HepG2 (cell line): Measurements from ENCODE around the gene ZNF740. TPM values are rescaled to one million over a fixed set of nuclear protein-coding genes. Genes with fewer than 3 reads are reported as not detected.

Experiments
- ATAC-seq: fragments of 200-7000 bp; cut with Tn5 transposase; 3 replicates; pipeline ENCODE4 v1.9.1; 2020; ENCODE audit warnings: mild to moderate bottlenecking, moderate library complexity
- BruUV-seq: library from RNA; stranded (reverse); fragments of 400-500 nt; replicated peaks from 2 replicates; lab custom pipeline; 2021; lab: Mats Ljungman, UMichigan
- CTCF ChIA-PET: fragments of 300-600 bp; formaldehyde crosslinking; extraction: SDS; loops from one replicate; lab custom pipeline; 2021; ENCODE audit warnings: low total read pairs, inconsistent platforms, low intra/inter-chr PET ratio; lab: Yijun Ruan, JAX
- POLR2A ChIA-PET: fragments of 350-600 bp; sonication (Branson Sonifier 250); formaldehyde crosslinking; loops from one replicate; lab custom pipeline; 2020; ENCODE audit warnings: antibody characterized with exemption, inconsistent platforms; lab: Yijun Ruan, JAX
- DNase-seq: peaks from one replicate; pipeline ENCODE4 v3.0.0-alpha.2; 2015; ENCODE audit warnings: low spot score
- FAIRE-seq: peaks from 3 replicates; lab custom pipeline; 2011; peaks lifted over from hg19 to GRCh38; lab: Jason Lieb, UNC
- H2AFZ ChIP-seq: one replicate; pipeline ENCODE4 v1.6.1; 2011; ENCODE audit warnings: low read length, inconsistent platforms
- H3K27ac ChIP-seq: fragments of 300-600 bp; 3 replicates; pipeline ENCODE4 v1.8.0; 2011; ENCODE audit warnings: mixed run types, mild to moderate bottlenecking, mixed read lengths, low read length, inconsistent platforms; ENCODE audit not compliant: insufficient read depth; ENCODE audit errors: extremely low read length
- H3K27me3 ChIP-seq, 2 experiments: fragments of 200-600 bp in 1 of 2; 2 replicates in 1 of 2; 3 replicates in 1 of 2; pipeline versions ENCODE4 v1.6.0 to v1.8.0; 2011; ENCODE audit warnings: low read length in 2 of 2, mild to moderate bottlenecking in 2 of 2, moderate library complexity in 2 of 2, inconsistent platforms in 1 of 2; ENCODE audit not compliant: insufficient read depth in 2 of 2, control insufficient read depth in 1 of 2
- H3K36me3 ChIP-seq, 2 experiments: fragments of 200-600 bp in 1 of 2; replicated peaks in 1 of 2; 2 replicates in 1 of 2; 3 replicates in 1 of 2; pipeline versions ENCODE4 v1.5.1 to v1.8.0; 2011; ENCODE audit warnings: low read length in 2 of 2, inconsistent platforms in 1 of 2; ENCODE audit not compliant: insufficient read depth in 2 of 2, control insufficient read depth in 1 of 2
- H3K4me1 ChIP-seq: 2 replicates; pipeline ENCODE4 v1.5.1; 2012; ENCODE audit warnings: low read length, inconsistent platforms; ENCODE audit not compliant: insufficient read depth
- H3K4me2 ChIP-seq: 2 replicates; pipeline ENCODE4 v1.6.0; 2011; ENCODE audit warnings: low read depth, low read length, inconsistent platforms
- H3K4me3 ChIP-seq, 3 experiments: fragments of 200-600 bp in 1 of 3; sonication (generic), shearing (Covaris generic) in 1 of 3; replicated peaks in 1 of 3; 2 replicates each; pipeline ENCODE4 v1.5.1; 2011 to 2016; ENCODE audit warnings: low read length in 3 of 3, inconsistent platforms in 2 of 3, low read depth in 2 of 3, mild to moderate bottlenecking in 2 of 3, control low read depth in 1 of 3, mixed read lengths in 1 of 3; ENCODE audit not compliant: insufficient read depth in 1 of 3
- H3K79me2 ChIP-seq: one replicate; pipeline ENCODE4 v1.6.1; 2011; ENCODE audit warnings: low read length, inconsistent platforms; ENCODE audit not compliant: insufficient read depth
- H3K9ac ChIP-seq: 2 replicates; pipeline ENCODE4 v1.6.0; 2011; ENCODE audit warnings: mild to moderate bottlenecking, low read depth, low read length, inconsistent platforms; ENCODE audit not compliant: insufficient read depth
- H3K9me3 ChIP-seq: 2 replicates; pipeline ENCODE4 v1.5.1; 2012; ENCODE audit warnings: mild to moderate bottlenecking, low read length
- H4K20me1 ChIP-seq: 2 replicates; pipeline ENCODE4 v1.6.0; 2011; ENCODE audit warnings: inconsistent platforms, mild to moderate bottlenecking, low read length, moderate library complexity; ENCODE audit not compliant: insufficient read depth
- CENPX ChIP-seq: sonication (generic); formaldehyde crosslinking; IDR thresholded peaks from 2 replicates; pipeline ENCODE4 v1.9.0; 2021; ENCODE audit warnings: mild to moderate bottlenecking, missing genetic modification reagents, moderate library complexity
- HCFC1 ChIP-seq: fragments of 150-350 bp; IDR thresholded peaks from 2 replicates; pipeline ENCODE4 v1.6.1; 2014; ENCODE audit warnings: low read depth, low read length
- HNRNPL ChIP-seq: fragments of 200-400 bp; formaldehyde crosslinking; IDR thresholded peaks from 2 replicates; pipeline ENCODE4 v1.6.1; 2017; ENCODE audit warnings: mild to moderate bottlenecking, low read depth, low read length
- PRPF4 ChIP-seq: fragments of 200-400 bp; formaldehyde crosslinking; IDR thresholded peaks from 2 replicates; pipeline ENCODE4 v1.6.1; 2016; ENCODE audit warnings: low read length, low read depth; ENCODE audit not compliant: poor library complexity, severe bottlenecking
- THAP7 ChIP-seq: sonication (generic); formaldehyde crosslinking; IDR thresholded peaks from 2 replicates; pipeline ENCODE4 v1.8.1; 2023; ENCODE audit warnings: mild to moderate bottlenecking, missing genetic modification reagents
- YY1 ChIP-seq: IDR thresholded peaks from 2 replicates; pipeline ENCODE4 v1.6.1; 2011; ENCODE audit warnings: low read length, low read depth, moderate library complexity, mild to moderate bottlenecking; ENCODE audit not compliant: insufficient read depth, insufficient replicate concordance
- ZNF10 ChIP-seq: sonication (generic); formaldehyde crosslinking; IDR thresholded peaks from 2 replicates; pipeline ENCODE4 v1.4.0; 2020; ENCODE audit warnings: mild to moderate bottlenecking, low read depth, missing genetic modification reagents, borderline replicate concordance
- ZNF124 ChIP-seq: sonication (generic); formaldehyde crosslinking; IDR thresholded peaks from 2 replicates; pipeline ENCODE4 v1.4.0; 2020; ENCODE audit warnings: missing genetic modification reagents
- ZNF205 ChIP-seq: IDR thresholded peaks from 2 replicates; pipeline ENCODE4 v1.6.1; 2018; ENCODE audit warnings: missing biosample characterization, missing genetic modification reagents
- ZNF530 ChIP-seq: sonication (generic); formaldehyde crosslinking; IDR thresholded peaks from 2 replicates; pipeline ENCODE4 v1.5.0; 2020; ENCODE audit warnings: low read depth, mild to moderate bottlenecking, missing genetic modification reagents
- ZNF609 ChIP-seq: sonication (generic); formaldehyde crosslinking; IDR thresholded peaks from 2 replicates; pipeline ENCODE4 v1.4.0; 2020; ENCODE audit warnings: mild to moderate bottlenecking, missing genetic modification reagents, borderline replicate concordance
- ZNF652 ChIP-seq: IDR thresholded peaks from 2 replicates; pipeline ENCODE4 v1.6.1; 2016; ENCODE audit warnings: low read depth, borderline replicate concordance
- WGBS: methylation state at CpG from one replicate; pipeline ENCODE4 v1.1.6; 2017; ENCODE audit warnings: low lambda C conversion rate; 5-methylcytosine and 5-hydroxymethylcytosine counted together
- in situ Hi-C: cut with HindIII; loops from 2 replicates; pipeline ENCODE4 v1.10.0; 2017; ENCODE audit warnings: low pct_unique_long_range_greater_than_20kb; ENCODE audit not compliant: extremely low pct_ligation_motif_present
- intact Hi-C: fragments of 100-400 bp; cut with micrococcal nuclease; formaldehyde crosslinking; loops from one replicate; pipeline ENCODE4 v1.10.0; 2022; ENCODE audit not compliant: unreplicated experiment
- polyA plus RNA-seq, 8 experiments: library from polyadenylated mRNA; depleted of rRNA in 3 of 8; stranded (reverse) in 7 of 8; unstranded in 1 of 8; fragments of >200 nt; fragmentation: Illumina TruSeq in 4 of 8; extraction: Trizol in 4 of 8; gene quantifications; 2 replicates each; pipeline versions ENCODE4 v1.2.1 to v1.2.3, GENCODE V29; 2011 to 2016; ENCODE audit warnings: low read depth in 4 of 8, missing spikeins in 1 of 8, mixed read lengths in 1 of 8; ENCODE audit not compliant: insufficient read depth in 1 of 8
- total RNA-seq, 5 experiments: library from RNA; depleted of rRNA; stranded (reverse); fragments of >200 nt; fragmentation: Illumina TruSeq; extraction: Trizol; gene quantifications; 2 replicates each; pipeline ENCODE4 v1.2.3, GENCODE V29; 2016; ENCODE audit warnings: low read depth in 1 of 5

Gene ZNF740
- total and polyA plus RNA-seq, 2 of the 13 experiments (the other 11 are each of a cell fraction or from before 2014, with no cell fraction given), result 16.9 to 19.0 TPM

GRCh38 chr12:53232646-53233461 lies 52.3 kb downstream of the ZNF740 start:
- H3K27me3 ChIP-seq, result peaks cover 10 to 62% of the 10 kb centered on the region in 2 experiments
- DNase-seq (no peak), FAIRE-seq (no peak), ATAC-seq (peak; percentile 64)
- WGBS, result 0% methylated on average over 3 of the region's 11 CpGs
- no peaks in the 10 kb centered on the region for H4K20me1 ChIP-seq
- TF ChIP-seq HCFC1 (no peak), HNRNPL (0 out of 2 replicates have a peak, but pooled peaks have one; percentile 41)
- H3K9me3 ChIP-seq, result no peaks in the 10 kb centered on the region
- no peaks in the 10 kb centered on the region for H3K79me2 ChIP-seq
- no TSS peak for BruUV-seq
- H3K9ac ChIP-seq, result no peak overlapping the region
- H3K4me3 ChIP-seq, result no peak overlapping the region; a peak in 1 of 6 replicates
- in situ Hi-C loops (no loop called here), intact Hi-C loops (no loop called here)
- CTCF ChIA-PET, result no interaction called here
- H3K27ac ChIP-seq, result no peak overlapping the region
- peak overlapping the region; percentile 40 for H3K4me2 ChIP-seq
- H2AFZ ChIP-seq, result no peak overlapping the region
- H3K36me3 ChIP-seq, result no peaks in the 10 kb centered on the region
- POLR2A ChIA-PET, result no interaction called here
- peaks cover 38% of the 10 kb centered on the region for H3K4me1 ChIP-seq

- in situ Hi-C loops (no loop called here), intact Hi-C loops (no loop called here)
- peaks cover 38% of the 10 kb centered on the region for H3K4me1 ChIP-seq
- no peaks in the 10 kb centered on the region for H3K9me3 ChIP-seq
- WGBS, result 0% methylated on average over 1 of the region's 7 CpGs
- DNase-seq (no peak), FAIRE-seq (no peak), ATAC-seq (no peak; the same call in 1 of the 3 replicates)
- ChIA-PET CTCF (no interaction called here), POLR2A (interaction anchor here (0.6 kb wide), 1 partner anchor 523 kb away, joined by 3 read pairs; no protein-coding TSS in a partner anchor)
- no peaks in the 10 kb centered on the region for H3K79me2 ChIP-seq
- no peak overlapping the region for H2AFZ ChIP-seq
- H3K27ac ChIP-seq, result no peak overlapping the region
- no TSS peak for BruUV-seq
- H3K4me2 ChIP-seq, result peak overlapping the region; percentile 40; the same call in 1 of the 2 replicates
- H3K27me3 ChIP-seq, result peaks cover 10 to 60% of the 10 kb centered on the region in 2 experiments
- H3K4me3 ChIP-seq, result no peak overlapping the region
- H4K20me1 ChIP-seq, result no peaks in the 10 kb centered on the region
- no peak overlapping the region for H3K9ac ChIP-seq
- H3K36me3 ChIP-seq, result no peaks in the 10 kb centered on the region
- TF ChIP-seq ZNF530 (CRISPR knock-in tag) (no peak), PRPF4 (no peak), YY1 (no peak), ZNF10 (CRISPR knock-in tag) (no peak), ZNF652 (CRISPR knock-in tag) (peak; percentile 42), ZNF205 (CRISPR knock-in tag) (no peak), ZNF609 (CRISPR knock-in tag) (no peak), CENPX (CRISPR knock-in tag) (no peak), ZNF124 (no peak), THAP7 (CRISPR knock-in tag) (no peak)
Observed at GRCh38 chr12:53233671-53234121, 53.2 kb downstream of the ZNF740 start.
